HL-60 (cell line): ENCODE results near the gene SDC4.

Source experiments
- SPI1 ChIP-seq: IDR thresholded peaks from 2 replicates; pipeline ENCODE4 v1.6.1; 2012; ENCODE audit warnings: low read depth, mild to moderate bottlenecking, borderline replicate concordance
- TF ChIP-seq, protein P1 (sequence below): IDR thresholded peaks from one replicate; pipeline ENCODE4 v1.5.1; 2011; ENCODE audit warnings: low read length, control low read depth, inconsistent platforms; ENCODE audit not compliant: insufficient read depth
- TF ChIP-seq, protein P2 (sequence below): IDR thresholded peaks from 2 replicates; pipeline ENCODE4 v1.6.1; 2012; ENCODE audit warnings: low read depth; ENCODE audit not compliant: insufficient replicate concordance

DNA sequence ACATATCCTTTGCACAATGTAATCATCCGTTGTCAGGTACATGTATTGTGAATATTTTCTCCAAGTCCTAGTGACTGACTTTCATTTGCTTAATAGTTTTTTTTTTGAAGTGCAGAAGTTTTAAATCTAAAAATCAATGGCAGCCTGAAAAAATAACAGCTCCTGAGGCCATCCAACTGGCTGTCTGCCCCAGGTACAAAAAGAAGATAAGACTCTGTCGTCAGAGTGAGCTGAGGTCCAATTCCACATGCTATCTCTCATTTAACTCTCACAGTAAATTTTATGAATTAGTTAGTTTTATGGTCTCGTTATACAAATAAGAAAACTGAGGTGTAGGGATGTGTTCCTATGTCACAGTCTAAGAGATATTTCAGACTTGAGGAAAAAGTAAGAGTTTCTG lies 72.9 kb downstream of the SDC4 start:
- TF ChIP-seq, protein P1, sequence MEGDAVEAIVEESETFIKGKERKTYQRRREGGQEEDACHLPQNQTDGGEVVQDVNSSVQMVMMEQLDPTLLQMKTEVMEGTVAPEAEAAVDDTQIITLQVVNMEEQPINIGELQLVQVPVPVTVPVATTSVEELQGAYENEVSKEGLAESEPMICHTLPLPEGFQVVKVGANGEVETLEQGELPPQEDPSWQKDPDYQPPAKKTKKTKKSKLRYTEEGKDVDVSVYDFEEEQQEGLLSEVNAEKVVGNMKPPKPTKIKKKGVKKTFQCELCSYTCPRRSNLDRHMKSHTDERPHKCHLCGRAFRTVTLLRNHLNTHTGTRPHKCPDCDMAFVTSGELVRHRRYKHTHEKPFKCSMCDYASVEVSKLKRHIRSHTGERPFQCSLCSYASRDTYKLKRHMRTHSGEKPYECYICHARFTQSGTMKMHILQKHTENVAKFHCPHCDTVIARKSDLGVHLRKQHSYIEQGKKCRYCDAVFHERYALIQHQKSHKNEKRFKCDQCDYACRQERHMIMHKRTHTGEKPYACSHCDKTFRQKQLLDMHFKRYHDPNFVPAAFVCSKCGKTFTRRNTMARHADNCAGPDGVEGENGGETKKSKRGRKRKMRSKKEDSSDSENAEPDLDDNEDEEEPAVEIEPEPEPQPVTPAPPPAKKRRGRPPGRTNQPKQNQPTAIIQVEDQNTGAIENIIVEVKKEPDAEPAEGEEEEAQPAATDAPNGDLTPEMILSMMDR, result no peak
- no peak for TF ChIP-seq SPI1
- TF ChIP-seq, protein P2, sequence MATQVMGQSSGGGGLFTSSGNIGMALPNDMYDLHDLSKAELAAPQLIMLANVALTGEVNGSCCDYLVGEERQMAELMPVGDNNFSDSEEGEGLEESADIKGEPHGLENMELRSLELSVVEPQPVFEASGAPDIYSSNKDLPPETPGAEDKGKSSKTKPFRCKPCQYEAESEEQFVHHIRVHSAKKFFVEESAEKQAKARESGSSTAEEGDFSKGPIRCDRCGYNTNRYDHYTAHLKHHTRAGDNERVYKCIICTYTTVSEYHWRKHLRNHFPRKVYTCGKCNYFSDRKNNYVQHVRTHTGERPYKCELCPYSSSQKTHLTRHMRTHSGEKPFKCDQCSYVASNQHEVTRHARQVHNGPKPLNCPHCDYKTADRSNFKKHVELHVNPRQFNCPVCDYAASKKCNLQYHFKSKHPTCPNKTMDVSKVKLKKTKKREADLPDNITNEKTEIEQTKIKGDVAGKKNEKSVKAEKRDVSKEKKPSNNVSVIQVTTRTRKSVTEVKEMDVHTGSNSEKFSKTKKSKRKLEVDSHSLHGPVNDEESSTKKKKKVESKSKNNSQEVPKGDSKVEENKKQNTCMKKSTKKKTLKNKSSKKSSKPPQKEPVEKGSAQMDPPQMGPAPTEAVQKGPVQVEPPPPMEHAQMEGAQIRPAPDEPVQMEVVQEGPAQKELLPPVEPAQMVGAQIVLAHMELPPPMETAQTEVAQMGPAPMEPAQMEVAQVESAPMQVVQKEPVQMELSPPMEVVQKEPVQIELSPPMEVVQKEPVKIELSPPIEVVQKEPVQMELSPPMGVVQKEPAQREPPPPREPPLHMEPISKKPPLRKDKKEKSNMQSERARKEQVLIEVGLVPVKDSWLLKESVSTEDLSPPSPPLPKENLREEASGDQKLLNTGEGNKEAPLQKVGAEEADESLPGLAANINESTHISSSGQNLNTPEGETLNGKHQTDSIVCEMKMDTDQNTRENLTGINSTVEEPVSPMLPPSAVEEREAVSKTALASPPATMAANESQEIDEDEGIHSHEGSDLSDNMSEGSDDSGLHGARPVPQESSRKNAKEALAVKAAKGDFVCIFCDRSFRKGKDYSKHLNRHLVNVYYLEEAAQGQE, result no peak
